GM19397 (cell line): Measurements from ENCODE around the gene NR2C1.

Experiments
- ATAC-seq: cut with Tn5 transposase; IDR thresholded peaks from one replicate; pipeline ENCODE4 v1.9.1; 2021; ENCODE audit warnings: mild to moderate bottlenecking, moderate library complexity; ENCODE audit not compliant: unreplicated experiment

Gene NR2C1

GRCh38 chr12:95085612-95086011 is 12.2 kb upstream of the NR2C1 start:
- ATAC-seq, result no peak

GRCh38 chr12:95083938-95084337 is 10.5 kb upstream of the NR2C1 start:
- ATAC-seq, result no peak

DNA sequence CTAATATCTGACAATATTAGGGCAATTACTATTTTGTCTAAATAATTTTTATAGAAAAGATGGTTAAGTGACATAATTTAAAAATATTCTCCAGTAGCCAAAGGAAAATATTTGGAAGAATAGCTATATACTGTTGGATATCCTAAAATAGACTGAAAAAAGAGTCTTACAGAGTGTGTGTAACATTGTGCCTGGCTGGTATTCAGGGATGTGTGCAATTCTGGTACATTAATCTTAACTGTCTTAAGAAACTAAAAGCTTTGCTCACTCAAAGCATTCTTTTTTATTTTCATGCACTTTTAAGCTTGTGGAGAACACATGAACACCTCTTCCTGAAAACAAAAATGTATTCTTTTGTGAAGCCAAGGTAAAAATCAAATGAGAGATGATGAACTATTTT is 10.1 kb upstream of the NR2C1 start:
- ATAC-seq, result no peak

- ATAC-seq, result no peak
These were observed 3.9 kb upstream of the NR2C1 start for GRCh38 chr12:95077341-95077740.

DNA sequence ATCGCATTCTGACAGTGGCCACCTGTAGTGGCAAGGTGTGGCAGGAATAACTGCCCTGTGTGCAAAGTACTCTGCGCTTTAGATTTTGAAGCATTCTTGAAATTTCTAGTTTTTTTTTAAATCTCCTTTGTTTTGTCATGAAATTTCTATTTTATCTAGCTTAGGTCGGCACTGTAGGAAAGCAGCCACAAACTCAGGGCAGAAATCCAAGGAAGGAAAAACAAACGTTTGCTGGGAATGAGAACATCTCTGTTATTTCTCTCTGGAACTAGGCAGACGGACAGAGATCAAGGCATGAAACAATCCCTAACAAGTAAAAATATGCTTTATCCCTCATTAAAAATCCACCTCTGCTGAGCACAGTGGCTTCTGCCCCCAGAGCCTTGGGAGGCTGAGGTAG is 1.3 kb upstream of the NR2C1 start:
- ATAC-seq, result no peak

DNA sequence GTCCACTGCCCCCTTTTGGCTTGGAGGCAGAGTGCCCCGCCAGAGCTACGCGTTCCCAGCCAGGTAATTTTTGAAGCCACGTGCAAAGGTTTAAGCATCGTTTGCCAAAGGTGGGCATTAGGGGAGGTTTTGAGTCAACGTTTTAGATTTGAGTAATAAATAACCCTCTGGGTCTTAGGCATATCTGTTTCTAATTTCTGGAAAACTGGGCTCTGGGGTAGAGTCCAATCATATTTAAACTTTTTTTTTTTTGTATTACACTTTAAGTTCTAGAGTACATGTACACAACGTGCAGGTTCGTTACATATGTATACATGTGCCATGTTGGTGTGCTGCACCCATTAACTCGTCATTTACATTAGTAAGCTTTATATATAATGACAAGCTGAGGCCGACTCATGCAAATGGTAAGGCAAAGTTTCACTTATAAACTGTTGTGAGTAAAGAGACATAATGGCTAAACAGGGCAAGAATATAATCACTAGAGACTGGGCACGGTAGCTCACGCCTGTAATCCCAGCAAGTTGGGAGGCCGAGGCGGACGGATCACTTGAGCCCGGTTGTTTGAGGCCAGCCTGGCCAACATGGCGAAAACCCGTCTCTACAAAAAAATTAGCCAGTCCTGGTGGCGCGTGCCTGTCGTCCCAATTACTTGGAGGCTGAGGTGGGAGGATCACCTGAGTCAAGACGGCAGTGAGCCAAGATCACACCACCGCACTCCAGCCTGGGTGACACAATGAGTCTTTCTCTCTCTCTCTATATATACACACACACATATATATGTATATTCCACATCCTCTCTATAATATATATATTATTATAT is 491 bp upstream of the NR2C1 start:
- ATAC-seq, result no peak

GRCh38 chr12:95070378-95070777 is 3.0 kb downstream of the NR2C1 start:
- no peak for ATAC-seq

DNA sequence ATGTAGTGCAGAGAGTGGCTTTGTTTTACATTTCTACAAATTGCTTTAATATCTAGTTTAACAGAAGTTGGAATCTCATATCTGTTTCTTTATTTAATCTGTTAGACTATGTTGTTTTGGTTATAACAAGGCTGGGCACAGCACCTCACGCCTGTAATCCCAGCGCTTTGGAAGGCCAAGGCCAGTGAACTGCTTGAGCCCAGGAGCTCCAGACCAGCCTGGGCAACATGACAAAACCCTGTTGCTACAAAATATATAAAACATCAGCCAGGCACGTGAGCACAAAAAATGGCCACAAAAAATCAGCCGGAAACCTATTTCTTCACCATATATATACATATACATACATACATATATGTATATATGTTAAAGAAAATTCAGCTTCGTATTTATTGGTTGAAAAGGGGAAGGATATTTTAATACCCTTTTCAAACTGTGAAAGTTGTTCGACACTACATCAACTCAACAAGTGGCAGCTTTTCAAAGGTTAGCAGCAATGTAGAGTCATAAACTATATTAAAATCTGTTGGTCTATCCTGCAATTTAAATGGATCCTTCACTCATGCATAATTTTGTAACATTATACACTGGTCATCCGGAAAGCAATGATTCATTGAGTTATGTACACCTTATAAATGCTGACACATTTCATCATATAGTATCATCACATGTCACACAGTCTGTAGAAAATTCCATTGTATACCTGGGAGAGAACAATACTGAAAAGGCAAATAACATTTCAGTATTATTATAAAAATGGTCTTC is 7.1 kb downstream of the NR2C1 start:
- ATAC-seq, result no peak

DNA sequence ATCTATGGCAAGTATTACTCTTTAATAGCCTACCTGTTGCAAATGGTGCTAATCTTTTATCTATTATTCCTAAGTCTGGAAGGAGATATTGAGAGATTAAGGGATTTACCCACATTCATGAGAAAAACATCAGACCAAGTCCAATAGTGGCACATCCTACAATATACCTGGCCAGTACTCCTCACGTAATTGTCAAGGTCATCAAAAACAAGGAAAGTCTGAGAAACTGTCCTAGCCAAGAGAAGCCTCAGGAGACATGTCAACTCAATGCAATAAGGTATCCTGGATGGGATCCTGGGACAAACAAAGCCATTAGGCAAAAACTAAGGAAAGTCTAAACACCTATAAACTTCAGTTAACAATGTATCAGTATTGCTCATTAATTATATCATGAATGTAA is 12.5 kb downstream of the NR2C1 start:
- ATAC-seq, result no peak

DNA sequence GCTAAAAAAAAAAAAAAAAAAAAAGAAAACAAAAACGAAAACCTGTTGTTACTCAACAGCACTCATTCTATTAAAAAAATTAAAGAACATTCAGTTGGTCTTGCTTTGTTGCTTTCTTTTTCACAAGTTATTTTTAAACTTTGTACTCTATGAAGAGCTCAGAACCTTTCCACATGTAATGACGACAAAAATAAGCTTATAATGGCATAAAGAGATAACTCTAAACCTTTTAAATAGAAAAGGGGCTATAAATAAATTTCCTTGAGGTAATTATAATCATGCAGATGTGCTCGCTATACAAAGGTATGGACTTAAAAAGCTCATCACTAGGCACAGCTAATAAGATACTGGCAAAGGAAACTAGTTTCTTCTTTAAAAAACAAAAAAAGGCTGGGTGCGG is 13.4 kb downstream of the NR2C1 start:
- ATAC-seq, result no peak

DNA sequence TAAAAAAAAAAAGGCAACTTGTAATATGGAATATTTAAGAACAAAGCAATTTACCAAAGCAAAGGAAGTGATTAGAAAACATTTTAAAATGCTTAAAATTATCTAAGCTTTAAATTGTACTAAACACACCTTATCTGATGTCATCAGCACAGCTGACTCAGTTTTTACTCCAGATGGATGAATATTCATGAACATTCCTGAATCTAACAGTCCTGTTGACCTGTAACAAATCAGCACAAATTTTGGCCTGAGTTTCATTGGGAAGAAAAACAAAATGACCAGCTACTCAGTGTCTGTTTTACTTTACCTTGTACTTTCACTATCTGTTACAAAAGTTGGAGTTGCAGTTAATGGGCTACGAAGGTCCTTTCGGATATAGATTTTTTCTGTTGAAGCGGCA is 16.0 kb downstream of the NR2C1 start:
- no peak for ATAC-seq

- ATAC-seq, result no peak
These were observed 18.4 kb downstream of the NR2C1 start for GRCh38 chr12:95055057-95055456.

- ATAC-seq, result no peak
These were observed 19.2 kb downstream of the NR2C1 start for GRCh38 chr12:95054206-95054605.

DNA sequence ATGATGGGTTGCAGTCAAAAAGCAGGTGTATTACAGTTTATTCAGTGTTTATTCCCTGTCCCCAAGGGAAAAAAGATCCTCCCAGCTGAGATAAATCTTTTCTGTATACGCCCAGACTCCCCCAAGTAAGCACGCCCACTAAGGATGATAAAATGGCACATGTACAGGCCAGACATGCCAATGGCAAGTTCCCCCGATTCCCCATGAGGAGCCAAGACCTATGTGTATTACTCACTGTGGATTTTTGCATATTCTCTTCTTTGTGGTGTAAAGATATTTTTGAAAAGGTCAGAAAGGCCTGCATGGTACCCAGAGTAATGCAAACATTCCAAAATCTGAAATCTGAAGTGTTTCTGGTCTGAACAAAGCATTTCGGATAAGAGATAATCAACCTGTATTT is 22.2 kb downstream of the NR2C1 start:
- no peak for ATAC-seq

DNA sequence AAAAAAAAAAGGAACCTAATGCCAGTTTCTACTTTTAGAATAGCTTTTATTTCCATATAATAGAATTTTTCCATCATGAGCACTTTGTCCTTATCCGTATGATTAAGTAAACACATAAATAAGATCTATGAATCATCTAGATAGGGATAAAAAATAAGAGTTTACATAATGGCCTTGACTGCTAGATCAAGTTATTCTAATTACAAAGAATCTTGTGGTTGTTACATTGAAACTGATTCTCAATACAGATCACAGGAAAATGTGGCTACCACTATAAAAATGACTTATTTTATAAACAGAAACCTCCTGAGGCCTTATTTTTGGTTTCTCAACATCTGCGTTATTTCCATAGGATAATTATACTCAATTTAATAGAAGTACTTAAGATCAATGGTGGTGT is 35.5 kb downstream of the NR2C1 start:
- no peak for ATAC-seq

GRCh38 chr12:95034750-95035149 is 38.7 kb downstream of the NR2C1 start:
- ATAC-seq, result no peak

DNA sequence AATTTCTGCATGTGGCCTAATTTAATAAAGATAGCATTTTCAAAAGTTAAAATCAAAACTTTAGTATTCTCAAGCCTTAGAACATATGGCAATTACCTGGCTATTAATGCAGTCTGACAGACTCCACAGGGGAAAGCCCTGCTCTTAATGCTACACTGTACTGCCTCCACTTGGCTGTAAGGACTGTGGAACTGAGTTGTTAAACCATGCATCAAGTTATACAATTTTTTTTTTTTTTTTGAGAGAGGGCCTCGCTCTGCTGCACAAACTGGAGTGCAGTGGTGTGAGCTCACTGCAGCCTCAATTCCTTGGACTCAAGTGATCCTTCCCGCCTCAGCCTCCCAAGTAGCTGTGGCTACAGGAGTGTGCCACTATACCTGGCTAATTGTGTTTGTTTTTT is 50.9 kb downstream of the NR2C1 start:
- ATAC-seq, result no peak

- ATAC-seq, result no peak
These were observed 55.9 kb downstream of the NR2C1 start for GRCh38 chr12:95017482-95017881.

DNA sequence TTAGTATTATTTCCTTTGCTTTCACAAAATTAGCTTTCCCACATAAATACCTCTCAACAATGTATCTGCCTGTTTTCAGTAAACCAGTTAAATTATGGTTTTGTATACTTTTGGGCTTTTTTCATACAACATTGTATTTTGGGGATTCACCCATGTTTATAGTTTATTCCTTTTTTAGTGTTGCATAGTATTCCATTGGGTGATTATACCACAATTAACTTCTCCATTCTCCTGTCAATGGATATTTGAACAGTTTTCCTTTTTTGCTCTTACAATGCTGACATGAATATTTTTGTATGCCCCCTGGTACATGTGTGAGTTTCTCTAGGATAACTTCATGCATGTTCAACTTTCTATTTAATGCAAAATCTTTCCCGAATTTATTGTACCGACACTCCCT is 57.3 kb downstream of the NR2C1 start:
- no peak for ATAC-seq

DNA sequence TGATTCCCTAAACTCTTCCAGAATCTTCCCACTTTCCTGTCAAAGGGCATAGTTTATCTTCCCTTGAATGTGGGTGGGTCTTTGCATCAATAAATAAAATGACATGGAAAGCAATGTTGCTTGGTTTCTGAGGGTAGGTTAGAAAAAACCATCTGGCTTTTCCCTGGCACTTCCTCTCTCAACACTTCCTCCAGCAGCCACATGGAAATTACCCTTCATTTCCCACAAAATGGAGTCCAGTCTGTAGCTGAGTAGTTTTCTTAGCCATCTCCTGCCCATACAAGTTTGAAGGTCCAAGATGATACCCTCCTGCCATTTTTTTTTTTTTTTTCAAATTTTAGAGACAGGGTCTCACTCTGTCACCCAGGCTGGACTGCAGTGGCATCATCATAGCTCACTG is 58.9 kb downstream of the NR2C1 start:
- no peak for ATAC-seq

DNA sequence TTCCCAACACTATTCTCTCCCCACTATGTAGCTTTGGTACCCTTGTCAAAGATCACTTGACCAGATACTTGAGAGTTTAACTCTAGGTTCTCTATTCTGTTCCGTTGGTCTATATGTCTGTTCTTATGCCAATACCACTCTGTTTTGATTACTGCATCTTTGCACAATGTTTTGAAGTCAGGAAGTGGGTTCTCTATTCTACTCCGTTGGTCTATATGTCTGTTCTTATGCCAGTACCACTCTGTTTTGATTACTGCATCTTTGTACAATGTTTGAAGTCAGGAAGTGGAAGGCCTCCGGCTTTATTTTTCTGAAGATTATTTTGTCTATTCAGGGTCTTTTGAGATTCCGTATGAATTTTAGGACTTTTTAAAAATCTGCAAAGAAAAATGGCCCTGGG is 67.2 kb downstream of the NR2C1 start:
- ATAC-seq, result no peak

- no peak for ATAC-seq
These were observed 68.8 kb downstream of the NR2C1 start for GRCh38 chr12:95004610-95005009.

- no peak for ATAC-seq
These were observed 69.5 kb downstream of the NR2C1 start for GRCh38 chr12:95003921-95004272.
